ENCODE results near the gene ABHD8. TPM values are rescaled to one million over a fixed set of nuclear protein-coding genes. Genes with fewer than 3 reads are reported as not detected.

The ABHD8 gene, protein sequence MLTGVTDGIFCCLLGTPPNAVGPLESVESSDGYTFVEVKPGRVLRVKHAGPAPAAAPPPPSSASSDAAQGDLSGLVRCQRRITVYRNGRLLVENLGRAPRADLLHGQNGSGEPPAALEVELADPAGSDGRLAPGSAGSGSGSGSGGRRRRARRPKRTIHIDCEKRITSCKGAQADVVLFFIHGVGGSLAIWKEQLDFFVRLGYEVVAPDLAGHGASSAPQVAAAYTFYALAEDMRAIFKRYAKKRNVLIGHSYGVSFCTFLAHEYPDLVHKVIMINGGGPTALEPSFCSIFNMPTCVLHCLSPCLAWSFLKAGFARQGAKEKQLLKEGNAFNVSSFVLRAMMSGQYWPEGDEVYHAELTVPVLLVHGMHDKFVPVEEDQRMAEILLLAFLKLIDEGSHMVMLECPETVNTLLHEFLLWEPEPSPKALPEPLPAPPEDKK
- polyA plus RNA-seq (2013, experiment 1 of 2), result 7.6 TPM
- polyA plus RNA-seq (2013, experiment 2 of 2), result 8.1 TPM

DNA sequence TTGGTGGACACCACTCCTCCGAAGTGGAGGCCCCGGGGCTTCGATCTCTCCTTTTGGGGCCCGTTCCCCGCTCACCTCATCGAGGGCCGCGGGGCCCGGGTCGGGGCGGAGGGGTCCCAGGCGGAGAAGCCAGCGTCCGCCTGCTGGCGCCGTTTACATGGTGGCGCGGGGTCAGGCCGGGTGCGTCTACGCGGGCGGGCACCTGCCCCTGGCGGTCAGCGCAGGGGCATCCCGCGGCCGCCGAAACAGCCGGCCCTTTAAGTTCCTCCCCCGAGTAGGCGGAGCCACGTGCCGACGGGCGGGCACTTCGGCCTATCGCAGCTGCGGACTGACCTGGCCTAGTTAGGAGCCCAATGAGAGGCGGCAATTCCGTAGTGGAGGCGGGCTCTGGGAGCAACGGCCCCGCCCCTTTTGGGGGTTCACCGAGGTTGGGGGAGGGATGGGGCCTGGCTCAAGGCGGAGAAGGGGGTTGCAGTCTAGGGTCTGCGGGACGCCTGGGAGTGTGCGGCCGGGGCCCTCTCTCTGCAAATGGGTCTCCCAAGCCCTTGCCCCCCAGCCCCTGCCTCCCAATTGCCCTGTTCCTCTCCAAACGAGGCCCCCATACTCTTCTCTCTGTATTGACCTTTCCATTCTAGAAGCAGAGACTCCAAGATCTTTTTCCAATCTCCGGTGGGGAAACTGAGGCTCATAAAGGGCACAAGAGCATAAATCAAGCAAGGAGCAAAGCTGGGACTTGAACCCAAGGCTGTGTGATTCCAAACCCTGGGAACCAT is at the start of gene ABHD8:
Gene ABHD8, minus strand, starts transcription at position 259 of the 773 bp plus-strand sequence. CDS start 1,809 bp downstream, outside the sequence.
- Histone ChIP-seq H3K27ac (ENCODE audit: low read depth, low read length) (peak within 1 kb of the TSS; percentile 42; the same call in 1 of the 2 replicates), H3K36me3 (ENCODE audit: insufficient read depth, low read length) (peaks cover 9% of the 10 kb centered on the region), H3K27me3 (ENCODE audit: insufficient read depth, low read length) (no peaks in the 10 kb centered on the region), H3K4me3 (ENCODE audit: low read length) (peak within 1 kb of the TSS; percentile 62), H3K9me3 (ENCODE audit: insufficient read depth, low read depth, low read length) (no peaks in the 10 kb centered on the region), H3K4me1 (ENCODE audit: insufficient read depth, low read length) (peaks cover 18% of the 10 kb centered on the region), H3K9ac (ENCODE audit: low read depth, low read length) (peak within 1 kb of the TSS; percentile 59)
- 2% methylated on average over 52 of the region's 52 CpGs for WGBS

DNA sequence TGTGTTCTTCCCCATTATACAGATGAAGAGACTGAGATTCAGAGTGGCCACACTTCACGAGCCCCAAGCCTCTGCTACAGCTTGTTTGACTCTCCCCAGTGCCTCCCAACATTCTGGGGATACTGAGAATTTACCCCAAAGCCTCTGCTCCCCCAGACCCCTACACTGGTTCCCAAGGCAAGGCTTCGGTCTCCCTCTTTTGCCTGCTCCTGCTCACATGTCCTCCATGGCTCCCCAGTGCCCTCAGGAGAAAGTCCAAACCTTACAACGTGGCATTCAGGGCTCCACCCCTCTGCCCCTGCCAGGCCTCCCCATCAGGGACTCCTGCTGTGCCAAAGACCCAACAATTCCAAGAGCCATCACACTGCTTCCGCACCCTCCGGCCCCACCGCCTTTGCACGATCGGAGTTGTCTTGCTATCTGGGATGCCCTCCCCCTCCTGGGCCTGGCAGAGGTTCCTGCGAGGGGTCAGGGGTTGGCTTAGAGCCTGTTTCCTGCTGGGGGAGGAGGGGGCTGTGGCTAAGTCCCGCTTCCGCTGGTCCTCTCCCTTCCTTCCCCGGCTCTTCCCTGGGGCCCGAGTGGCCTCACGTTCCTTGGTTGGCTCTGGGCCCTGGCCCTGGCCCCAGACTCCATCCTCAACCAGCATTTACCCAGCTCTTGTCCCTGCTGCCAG is 49.5 kb upstream of the ABHD8 start:
- Histone ChIP-seq H3K27me3 (ENCODE audit: insufficient read depth, low read length) (no peaks in the 10 kb centered on the region), H3K9ac (ENCODE audit: low read depth, low read length) (no peak overlapping the region), H3K27ac (ENCODE audit: low read depth, low read length) (no peak overlapping the region), H3K36me3 (ENCODE audit: insufficient read depth, low read length) (no peaks in the 10 kb centered on the region), H3K4me1 (ENCODE audit: insufficient read depth, low read length) (no peaks in the 10 kb centered on the region), H3K4me3 (ENCODE audit: low read length) (no peak overlapping the region), H3K9me3 (ENCODE audit: insufficient read depth, low read depth, low read length) (no peaks in the 10 kb centered on the region)
- 74% methylated on average over 14 of the region's 14 CpGs for WGBS

DNA sequence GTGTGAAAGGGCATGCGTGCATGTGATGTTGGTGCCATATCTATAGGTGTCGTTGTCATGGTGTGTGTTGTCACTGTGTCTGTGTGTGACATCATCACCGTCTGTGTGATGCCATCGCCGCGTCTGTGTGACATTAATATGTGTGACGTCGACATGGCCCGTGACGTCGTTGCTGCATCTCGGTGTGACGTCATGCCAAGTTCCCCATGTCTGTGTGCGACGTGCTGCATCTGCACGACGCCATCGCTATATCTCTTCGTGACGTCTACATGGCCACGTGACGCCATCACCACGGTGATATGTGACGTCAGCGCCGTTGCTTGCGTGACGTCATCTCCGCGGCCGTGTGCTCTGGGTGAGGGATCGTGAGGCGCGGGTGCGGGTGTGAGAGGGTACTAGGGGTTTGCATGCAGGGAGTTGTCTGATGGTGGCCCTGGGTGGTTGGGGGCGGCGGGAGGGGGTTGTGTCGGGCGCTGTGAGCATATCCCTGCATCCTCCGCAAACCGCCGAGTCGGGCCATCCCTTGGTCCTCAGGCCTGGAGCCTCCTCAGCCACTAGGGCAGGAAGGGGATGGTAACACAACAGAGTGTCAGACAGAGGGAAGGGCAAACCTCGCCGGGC is 48.7 kb upstream of the ABHD8 start:
- Histone ChIP-seq H3K27ac (ENCODE audit: low read depth, low read length) (no peak overlapping the region), H3K9ac (ENCODE audit: low read depth, low read length) (no peak overlapping the region), H3K27me3 (ENCODE audit: insufficient read depth, low read length) (no peaks in the 10 kb centered on the region), H3K36me3 (ENCODE audit: insufficient read depth, low read length) (no peaks in the 10 kb centered on the region), H3K4me3 (ENCODE audit: low read length) (no peak overlapping the region), H3K4me1 (ENCODE audit: insufficient read depth, low read length) (no peaks in the 10 kb centered on the region), H3K9me3 (ENCODE audit: insufficient read depth, low read depth, low read length) (no peaks in the 10 kb centered on the region)
- WGBS, result 95% methylated on average over 45 of the region's 45 CpGs

DNA sequence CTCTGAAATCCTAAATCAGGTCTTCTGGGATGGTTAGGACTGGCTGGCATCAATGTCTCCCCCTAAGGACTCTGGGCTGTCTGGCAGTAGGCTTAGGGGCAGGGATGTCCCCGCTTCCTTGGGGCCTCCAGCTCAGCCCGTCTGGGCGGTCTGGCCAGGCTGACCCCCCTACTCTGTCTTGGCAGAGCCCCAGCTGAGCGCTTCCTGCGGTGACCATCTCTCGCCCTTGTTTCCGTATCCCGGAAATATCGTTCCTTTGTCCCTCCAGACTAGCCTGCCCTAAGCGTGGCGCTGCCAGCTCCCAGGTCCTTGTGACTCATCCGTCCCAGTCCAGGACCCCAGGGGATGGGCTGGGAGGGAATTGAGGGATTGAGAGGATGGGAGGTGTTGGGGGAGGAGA is 45.5 kb upstream of the ABHD8 start:
- no peaks in the 10 kb centered on the region for H3K27me3 ChIP-seq (ENCODE audit: insufficient read depth, low read length)
- H3K4me3 ChIP-seq (ENCODE audit: low read length), result no peak overlapping the region
- H3K9ac ChIP-seq (ENCODE audit: low read depth, low read length), result peak overlapping the region; percentile 2; the same call in 1 of the 2 replicates
- H3K9me3 ChIP-seq (ENCODE audit: insufficient read depth, low read depth, low read length), result no peaks in the 10 kb centered on the region
- 13% methylated on average over 12 of the region's 12 CpGs for WGBS
- no peaks in the 10 kb centered on the region for H3K4me1 ChIP-seq (ENCODE audit: insufficient read depth, low read length)
- H3K36me3 ChIP-seq (ENCODE audit: insufficient read depth, low read length), result no peaks in the 10 kb centered on the region
- H3K27ac ChIP-seq (ENCODE audit: low read depth, low read length), result peak overlapping the region; percentile 37

DNA sequence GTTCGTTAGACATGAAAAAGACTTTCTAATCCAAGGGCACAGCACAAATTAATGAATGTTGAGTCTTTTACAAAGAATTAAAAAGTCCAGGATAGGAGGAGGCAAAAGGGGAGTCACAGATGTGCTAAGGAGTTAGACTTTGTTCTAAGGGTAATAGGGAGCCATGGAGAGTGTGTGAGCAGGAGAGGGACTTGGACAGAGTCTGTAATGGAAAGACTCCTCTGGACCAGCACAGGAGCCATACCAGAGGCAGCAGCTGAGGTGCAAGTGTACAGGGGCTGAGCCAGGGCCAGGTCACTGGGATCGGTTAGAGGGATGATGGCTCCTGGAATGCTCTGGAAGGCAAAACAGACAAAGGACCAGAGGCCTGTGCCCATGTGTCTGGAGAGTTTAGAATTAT is 44.7 kb upstream of the ABHD8 start:
- H3K4me1 ChIP-seq (ENCODE audit: insufficient read depth, low read length), result no peaks in the 10 kb centered on the region

DNA sequence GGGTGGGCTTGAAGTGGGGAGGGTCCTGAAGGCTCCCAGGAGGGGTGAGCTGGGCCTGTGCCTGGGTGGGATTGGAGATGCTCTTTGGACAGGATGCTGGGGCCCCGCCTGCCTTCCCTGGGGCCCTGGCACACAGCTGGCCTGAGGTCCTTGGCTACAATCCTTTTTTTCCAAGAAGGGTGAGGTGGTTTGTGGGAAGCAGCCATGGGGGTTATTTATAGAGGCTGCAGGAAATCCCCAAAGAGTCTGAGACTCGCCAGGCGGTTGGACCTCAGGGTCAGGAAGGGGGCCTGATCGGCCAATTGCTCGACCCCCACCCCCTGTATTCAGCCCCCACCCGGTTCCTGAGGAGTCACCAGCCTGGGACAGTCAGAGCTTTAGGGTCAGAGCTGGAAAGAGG is 44.1 kb upstream of the ABHD8 start:
- Histone ChIP-seq H3K4me1 (ENCODE audit: insufficient read depth, low read length) (no peaks in the 10 kb centered on the region), H3K9me3 (ENCODE audit: insufficient read depth, low read depth, low read length) (no peaks in the 10 kb centered on the region), H3K4me3 (ENCODE audit: low read length) (no peak overlapping the region), H3K9ac (ENCODE audit: low read depth, low read length) (no peak overlapping the region), H3K27me3 (ENCODE audit: insufficient read depth, low read length) (no peaks in the 10 kb centered on the region), H3K36me3 (ENCODE audit: insufficient read depth, low read length) (peaks cover 2% of the 10 kb centered on the region; the same call in 1 of the 2 replicates), H3K27ac (ENCODE audit: low read depth, low read length) (no peak overlapping the region)
- 94% methylated on average over 5 of the region's 6 CpGs for WGBS

More for the DNA sequence above, 44.7 kb upstream of the ABHD8 start:
- Histone ChIP-seq H3K4me3 (ENCODE audit: low read length) (no peak overlapping the region), H3K9ac (ENCODE audit: low read depth, low read length) (no peak overlapping the region), H3K36me3 (ENCODE audit: insufficient read depth, low read length) (no peaks in the 10 kb centered on the region), H3K9me3 (ENCODE audit: insufficient read depth, low read depth, low read length) (no peaks in the 10 kb centered on the region), H3K27me3 (ENCODE audit: insufficient read depth, low read length) (no peaks in the 10 kb centered on the region), H3K27ac (ENCODE audit: low read depth, low read length) (no peak overlapping the region)
- 87% methylated on average over 2 of the region's 2 CpGs for WGBS

DNA sequence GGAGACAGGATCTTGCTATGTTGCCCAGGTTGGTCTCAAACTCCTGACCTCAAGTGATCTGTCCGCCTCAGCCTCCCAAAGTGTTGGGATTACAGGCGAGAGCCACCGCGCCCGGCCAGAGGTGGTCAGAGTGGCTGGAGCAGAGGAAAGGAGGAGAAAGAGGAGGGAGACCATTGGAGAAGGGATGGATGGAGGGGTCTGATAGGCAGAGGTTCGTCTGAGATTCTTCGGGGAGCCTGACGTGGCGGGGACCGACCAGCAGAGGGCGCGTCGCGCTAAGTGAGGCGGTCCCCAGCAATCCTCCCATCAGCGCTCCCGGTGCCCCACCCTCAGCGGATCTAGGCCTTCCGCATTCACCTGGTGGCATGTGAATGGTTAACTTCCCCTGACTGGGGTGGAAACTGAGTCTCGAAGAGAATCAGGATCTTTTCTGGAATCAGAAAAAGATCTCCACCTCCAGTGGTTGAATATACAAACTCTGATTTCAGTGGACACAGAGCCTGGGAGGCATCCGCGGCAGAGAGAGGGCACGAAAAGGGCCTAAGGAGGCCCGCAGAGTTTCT is 43.0 kb upstream of the ABHD8 start:
- Histone ChIP-seq H3K27ac (ENCODE audit: low read depth, low read length) (no peak overlapping the region), H3K4me3 (ENCODE audit: low read length) (no peak overlapping the region), H3K9me3 (ENCODE audit: insufficient read depth, low read depth, low read length) (no peaks in the 10 kb centered on the region), H3K27me3 (ENCODE audit: insufficient read depth, low read length) (no peaks in the 10 kb centered on the region), H3K36me3 (ENCODE audit: insufficient read depth, low read length) (peaks cover 10% of the 10 kb centered on the region; the same call in 1 of the 2 replicates), H3K4me1 (ENCODE audit: insufficient read depth, low read length) (no peaks in the 10 kb centered on the region), H3K9ac (ENCODE audit: low read depth, low read length) (no peak overlapping the region)
- whole genome bisulfite sequencing, result 22% methylated on average over 24 of the region's 24 CpGs

DNA sequence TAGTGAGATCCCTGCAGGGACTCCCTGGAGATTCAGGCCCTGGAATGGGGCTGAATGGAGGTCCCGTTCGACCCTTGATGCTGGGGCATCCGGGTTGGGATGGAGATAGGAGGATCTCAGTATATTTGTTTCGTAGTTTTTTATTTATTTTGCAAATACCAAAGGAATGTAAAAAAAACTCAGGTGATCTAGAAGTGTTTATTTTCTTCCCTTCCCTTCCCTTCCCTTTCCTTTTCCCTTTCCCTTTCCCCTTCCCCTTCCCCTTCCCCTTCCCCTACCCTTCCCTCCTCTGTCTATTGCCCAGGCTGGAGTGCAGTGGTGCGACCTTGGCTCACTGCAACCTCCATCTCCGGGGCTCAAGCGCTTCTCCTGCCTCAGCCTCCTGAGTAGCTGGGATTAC is 38.6 kb upstream of the ABHD8 start:
- Histone ChIP-seq H3K9ac (ENCODE audit: low read depth, low read length) (no peak overlapping the region), H3K27ac (ENCODE audit: low read depth, low read length) (no peak overlapping the region)
- 97% methylated on average over 6 of the region's 7 CpGs for WGBS

DNA sequence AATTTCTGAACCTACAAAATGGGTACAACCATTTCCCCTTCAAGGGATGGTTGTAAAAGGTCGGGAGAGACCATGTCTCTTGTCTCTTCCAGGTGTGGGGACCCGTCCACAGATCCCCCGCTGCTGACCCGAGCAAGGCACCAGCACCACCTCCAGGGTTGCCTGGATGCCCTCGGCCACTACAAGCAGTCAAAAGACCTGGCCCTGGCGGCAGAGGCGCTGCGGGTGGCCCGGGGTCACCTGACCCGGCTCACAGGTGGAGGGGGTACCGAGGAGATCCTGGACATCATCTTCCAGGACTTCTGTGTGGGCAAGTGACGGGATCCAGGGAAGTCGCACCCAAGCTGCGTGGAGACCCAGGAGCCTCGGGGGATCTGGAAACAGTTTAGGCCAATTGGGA is 38.2 kb upstream of the ABHD8 start:
- no peak overlapping the region for H3K4me3 ChIP-seq (ENCODE audit: low read length)
- H3K27me3 ChIP-seq (ENCODE audit: insufficient read depth, low read length), result no peaks in the 10 kb centered on the region
- H3K27ac ChIP-seq (ENCODE audit: low read depth, low read length), result no peak overlapping the region; the same call in 1 of the 2 replicates
- WGBS, result 95% methylated on average over 15 of the region's 15 CpGs
- peaks cover 13% of the 10 kb centered on the region; the same call in 1 of the 2 replicates for H3K36me3 ChIP-seq (ENCODE audit: insufficient read depth, low read length)
- peaks cover 5% of the 10 kb centered on the region; the same call in 1 of the 2 replicates for H3K4me1 ChIP-seq (ENCODE audit: insufficient read depth, low read length)
- no peak overlapping the region for H3K9ac ChIP-seq (ENCODE audit: low read depth, low read length)
- no peaks in the 10 kb centered on the region for H3K9me3 ChIP-seq (ENCODE audit: insufficient read depth, low read depth, low read length)

More for the DNA sequence above, 38.6 kb upstream of the ABHD8 start:
- no peak overlapping the region for H3K4me3 ChIP-seq (ENCODE audit: low read length)
- peaks cover 13% of the 10 kb centered on the region; the same call in 1 of the 2 replicates for H3K36me3 ChIP-seq (ENCODE audit: insufficient read depth, low read length)
- no peaks in the 10 kb centered on the region for H3K9me3 ChIP-seq (ENCODE audit: insufficient read depth, low read depth, low read length)
- no peaks in the 10 kb centered on the region for H3K27me3 ChIP-seq (ENCODE audit: insufficient read depth, low read length)
- peaks cover 5% of the 10 kb centered on the region; the same call in 1 of the 2 replicates for H3K4me1 ChIP-seq (ENCODE audit: insufficient read depth, low read length)

DNA sequence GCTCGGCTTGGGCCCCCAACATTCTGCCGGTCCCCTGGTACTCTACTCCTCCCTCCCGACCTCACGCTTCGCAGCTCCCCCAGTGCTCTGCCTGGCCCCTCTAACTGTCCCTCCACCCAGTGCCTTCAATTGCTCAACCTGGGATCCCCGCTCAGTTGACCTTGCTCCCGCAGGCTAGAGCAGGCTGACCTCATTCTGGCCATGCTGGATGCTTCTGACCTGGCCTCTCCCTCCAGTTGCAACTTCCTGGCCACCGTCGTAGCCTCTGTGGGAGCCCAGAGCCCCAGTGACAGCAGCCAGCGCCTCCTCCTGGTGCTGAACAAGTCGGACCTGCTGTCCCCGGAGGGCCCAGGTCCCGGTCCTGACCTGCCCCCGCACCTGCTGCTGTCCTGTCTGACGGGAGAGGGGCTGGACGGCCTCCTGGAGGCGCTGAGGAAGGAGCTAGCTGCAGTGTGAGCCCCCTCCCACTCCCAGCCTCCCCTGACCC is 37.7 kb upstream of the ABHD8 start:
- H3K9ac ChIP-seq (ENCODE audit: low read depth, low read length), result no peak overlapping the region
- H3K27ac ChIP-seq (ENCODE audit: low read depth, low read length), result peak overlapping the region; percentile 28; the same call in 1 of the 2 replicates
- H3K27me3 ChIP-seq (ENCODE audit: insufficient read depth, low read length), result no peaks in the 10 kb centered on the region
- H3K9me3 ChIP-seq (ENCODE audit: insufficient read depth, low read depth, low read length), result no peaks in the 10 kb centered on the region
- peaks cover 13% of the 10 kb centered on the region; the same call in 1 of the 2 replicates for H3K36me3 ChIP-seq (ENCODE audit: insufficient read depth, low read length)
- peak overlapping the region; percentile 30; the same call in 1 of the 2 replicates for H3K4me3 ChIP-seq (ENCODE audit: low read length)
- WGBS, result 62% methylated on average over 17 of the region's 17 CpGs
- peaks cover 5% of the 10 kb centered on the region; the same call in 1 of the 2 replicates for H3K4me1 ChIP-seq (ENCODE audit: insufficient read depth, low read length)

Data from HUES64 (cell line).